Activated naive CD8-positive, alpha-beta T cell (primary cell): Measurements from ENCODE around the gene ARMC3.
"Not testable (repeated sequence)": the region's sequence is repeated elsewhere in the genome, so short reads cannot be mapped to it uniquely, and the experiment has no call there.

ENCODE experiments used
- H3K27ac Mint-ChIP-seq: one replicate; pipeline ENCODE4 v1.8.0; 2021; ENCODE audit warnings: mixed read lengths
- H3K27me3 Mint-ChIP-seq: one replicate; pipeline ENCODE4 v1.8.0; 2021; ENCODE audit warnings: mixed read lengths
- H3K36me3 Mint-ChIP-seq: one replicate; pipeline ENCODE4 v1.8.0; 2021; ENCODE audit warnings: mixed read lengths
- H3K4me1 Mint-ChIP-seq: one replicate; pipeline ENCODE4 v1.8.0; 2021; ENCODE audit warnings: low read depth, mixed read lengths
- H3K4me3 Mint-ChIP-seq: one replicate; pipeline ENCODE4 v1.8.0; 2021; ENCODE audit warnings: mild to moderate bottlenecking, mixed read lengths
- H3K9me3 Mint-ChIP-seq: one replicate; pipeline ENCODE4 v1.8.0; 2021; ENCODE audit warnings: low read depth, mixed read lengths

ARMC3 gene, protein sequence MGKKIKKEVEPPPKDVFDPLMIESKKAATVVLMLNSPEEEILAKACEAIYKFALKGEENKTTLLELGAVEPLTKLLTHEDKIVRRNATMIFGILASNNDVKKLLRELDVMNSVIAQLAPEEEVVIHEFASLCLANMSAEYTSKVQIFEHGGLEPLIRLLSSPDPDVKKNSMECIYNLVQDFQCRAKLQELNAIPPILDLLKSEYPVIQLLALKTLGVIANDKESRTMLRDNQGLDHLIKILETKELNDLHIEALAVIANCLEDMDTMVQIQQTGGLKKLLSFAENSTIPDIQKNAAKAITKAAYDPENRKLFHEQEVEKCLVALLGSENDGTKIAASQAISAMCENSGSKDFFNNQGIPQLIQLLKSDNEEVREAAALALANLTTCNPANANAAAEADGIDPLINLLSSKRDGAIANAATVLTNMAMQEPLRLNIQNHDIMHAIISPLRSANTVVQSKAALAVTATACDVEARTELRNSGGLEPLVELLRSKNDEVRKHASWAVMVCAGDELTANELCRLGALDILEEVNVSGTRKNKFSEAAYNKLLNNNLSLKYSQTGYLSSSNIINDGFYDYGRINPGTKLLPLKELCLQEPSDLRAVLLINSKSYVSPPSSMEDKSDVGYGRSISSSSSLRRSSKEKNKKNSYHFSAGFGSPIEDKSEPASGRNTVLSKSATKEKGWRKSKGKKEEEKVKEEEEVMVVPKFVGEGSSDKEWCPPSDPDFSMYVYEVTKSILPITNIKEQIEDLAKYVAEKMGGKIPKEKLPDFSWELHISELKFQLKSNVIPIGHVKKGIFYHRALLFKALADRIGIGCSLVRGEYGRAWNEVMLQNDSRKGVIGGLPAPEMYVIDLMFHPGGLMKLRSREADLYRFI

DNA sequence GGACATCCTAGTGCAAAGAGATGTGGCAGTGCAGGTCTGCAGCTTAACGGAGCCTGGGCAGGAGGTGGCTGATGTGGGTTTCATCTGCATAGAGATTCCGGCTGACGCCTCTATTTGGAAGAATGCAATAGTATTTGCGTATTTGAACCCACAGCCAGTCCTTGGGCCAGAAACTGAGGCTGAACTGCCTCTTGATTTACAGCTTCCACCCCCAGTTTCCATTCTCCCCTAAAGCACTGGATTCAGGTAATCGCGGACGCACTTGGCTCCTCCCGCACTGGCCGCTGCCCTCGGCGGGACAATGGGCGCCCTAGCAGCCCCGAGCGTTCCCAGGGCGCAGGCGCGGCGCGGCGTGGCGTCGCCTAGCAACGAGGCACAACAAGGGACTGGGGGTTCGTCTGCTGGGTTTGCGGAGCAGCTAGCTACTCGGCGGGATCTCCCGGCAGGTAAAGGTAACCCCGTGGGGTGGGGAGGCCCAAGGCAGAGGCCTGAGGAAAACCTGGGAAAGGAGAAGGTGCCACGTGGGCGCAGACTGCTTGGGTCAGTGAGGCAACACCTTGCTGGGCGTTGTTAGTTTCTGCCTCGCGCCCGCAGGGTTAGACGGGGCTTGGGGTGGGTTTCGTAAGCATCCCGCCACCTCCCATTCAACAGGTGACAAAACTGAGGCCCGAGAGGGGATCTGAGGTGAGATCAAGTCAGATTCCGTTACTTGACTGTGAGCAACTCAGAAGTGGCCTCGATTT, at the start of gene ARMC3:
TSS of gene ARMC3 (plus strand) at position 393 of the 743 bp plus-strand sequence. CDS start 3,944 bp downstream, outside the sequence.
- H3K27ac Mint-ChIP-seq: no peak within 1 kb of the TSS
- H3K36me3 Mint-ChIP-seq: peaks cover 6% of the 10 kb centered on the region
- H3K4me1 Mint-ChIP-seq: peaks cover 2% of the 10 kb centered on the region
- peaks cover 3% of the 10 kb centered on the region for H3K9me3 Mint-ChIP-seq
- no peak within 1 kb of the TSS for H3K4me3 Mint-ChIP-seq
- peaks cover 2% of the 10 kb centered on the region for H3K27me3 Mint-ChIP-seq

- peaks cover 24% of the 10 kb centered on the region for H3K9me3 Mint-ChIP-seq
These were observed 36.1 kb upstream of the ARMC3 start for GRCh38 chr10:22891797-22892196.

GRCh38 chr10:22893781-22894180, 34.1 kb upstream of the ARMC3 start:
- H3K27ac Mint-ChIP-seq: no peak overlapping the region
- H3K9me3 Mint-ChIP-seq: peaks cover 21% of the 10 kb centered on the region
- H3K27me3 Mint-ChIP-seq: no peaks in the 10 kb centered on the region
- H3K4me1 Mint-ChIP-seq: no peaks in the 10 kb centered on the region
- peaks cover 4% of the 10 kb centered on the region for H3K36me3 Mint-ChIP-seq
- H3K4me3 Mint-ChIP-seq: no peak overlapping the region

More at GRCh38 chr10:22891797-22892196, 36.1 kb upstream of the ARMC3 start:
- Mint-ChIP-seq H3K36me3 (peaks cover 7% of the 10 kb centered on the region), H3K27ac (no peak overlapping the region), H3K27me3 (no peaks in the 10 kb centered on the region), H3K4me1 (no peaks in the 10 kb centered on the region), H3K4me3 (no peak overlapping the region)

DNA sequence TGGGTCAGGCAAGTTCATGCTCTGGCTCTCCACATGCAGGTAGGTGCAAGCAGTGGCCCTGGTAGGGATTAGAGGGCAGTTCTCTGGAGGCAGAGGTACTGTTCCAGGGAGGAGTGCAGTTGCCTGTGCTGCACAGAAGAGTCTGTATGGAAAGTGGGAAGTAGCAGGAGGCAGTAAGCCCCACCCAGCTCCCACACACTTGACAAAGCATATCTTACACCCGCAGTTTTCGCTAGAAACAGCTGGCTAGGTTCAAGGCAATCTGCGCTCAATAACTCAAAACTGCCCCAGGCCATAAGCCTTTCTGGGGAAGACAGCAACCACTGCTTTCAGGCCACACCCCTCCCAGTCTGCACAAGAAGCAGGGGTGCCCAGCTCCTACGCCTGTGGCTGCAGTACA, 33.1 kb upstream of the ARMC3 start:
- no peaks in the 10 kb centered on the region for H3K27me3 Mint-ChIP-seq
- H3K4me3 Mint-ChIP-seq: no peak overlapping the region
- no peaks in the 10 kb centered on the region for H3K4me1 Mint-ChIP-seq
- peaks cover 4% of the 10 kb centered on the region for H3K36me3 Mint-ChIP-seq
- H3K9me3 Mint-ChIP-seq: peaks cover 21% of the 10 kb centered on the region
- H3K27ac Mint-ChIP-seq: no peak overlapping the region

GRCh38 chr10:22895252-22895651, 32.6 kb upstream of the ARMC3 start:
- no peaks in the 10 kb centered on the region for H3K4me1 Mint-ChIP-seq
- H3K36me3 Mint-ChIP-seq: peaks cover 4% of the 10 kb centered on the region
- no peak overlapping the region for H3K4me3 Mint-ChIP-seq
- H3K9me3 Mint-ChIP-seq: peaks cover 21% of the 10 kb centered on the region
- H3K27ac Mint-ChIP-seq: no peak overlapping the region
- H3K27me3 Mint-ChIP-seq: no peaks in the 10 kb centered on the region

DNA sequence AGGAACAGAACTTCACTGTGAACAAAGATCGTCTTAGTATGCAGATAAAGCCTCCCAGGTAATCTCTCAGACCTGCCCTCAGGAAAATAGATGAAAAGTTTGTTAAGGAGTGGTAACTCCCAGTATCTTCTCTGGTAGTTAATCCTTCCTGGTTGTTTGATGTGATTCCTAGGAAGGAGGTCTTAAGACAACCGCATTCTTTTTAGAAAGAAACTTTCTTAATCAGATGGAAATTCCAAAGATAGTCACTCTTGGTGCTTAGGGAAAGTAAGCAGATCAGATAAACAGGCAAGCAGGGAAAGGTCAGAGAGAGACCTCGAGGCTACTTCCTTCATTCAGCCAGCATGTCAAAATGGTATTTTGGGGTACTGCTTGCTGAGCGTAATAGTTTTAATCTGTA, 30.5 kb upstream of the ARMC3 start:
- Mint-ChIP-seq H3K27me3 (no peaks in the 10 kb centered on the region), H3K27ac (no peak overlapping the region), H3K36me3 (peaks cover 2% of the 10 kb centered on the region), H3K9me3 (peaks cover 7% of the 10 kb centered on the region), H3K4me1 (no peaks in the 10 kb centered on the region), H3K4me3 (no peak overlapping the region)

DNA sequence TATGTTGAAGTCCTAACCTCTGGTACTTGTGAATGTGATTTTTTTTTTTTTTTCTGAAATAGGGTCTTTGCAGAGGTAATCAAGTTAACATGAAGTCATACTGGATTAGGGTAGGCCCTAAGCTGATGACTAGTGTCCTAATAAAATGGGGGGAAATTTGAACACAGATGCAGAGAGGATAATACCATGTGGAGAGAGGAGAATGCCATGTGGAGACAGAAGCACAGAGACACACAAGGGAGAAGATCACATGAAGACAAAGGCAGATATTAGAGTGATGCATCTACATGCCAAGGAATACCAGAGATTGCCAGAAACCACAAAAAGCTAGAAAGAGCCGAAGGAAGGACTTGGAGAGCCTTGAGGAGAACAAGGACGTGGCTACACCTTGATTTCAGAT, 28.5 kb upstream of the ARMC3 start:
- Mint-ChIP-seq H3K9me3 (no peaks in the 10 kb centered on the region), H3K4me1 (no peaks in the 10 kb centered on the region), H3K27me3 (no peaks in the 10 kb centered on the region), H3K27ac (no peak overlapping the region), H3K4me3 (no peak overlapping the region), H3K36me3 (peaks cover 2% of the 10 kb centered on the region)

DNA sequence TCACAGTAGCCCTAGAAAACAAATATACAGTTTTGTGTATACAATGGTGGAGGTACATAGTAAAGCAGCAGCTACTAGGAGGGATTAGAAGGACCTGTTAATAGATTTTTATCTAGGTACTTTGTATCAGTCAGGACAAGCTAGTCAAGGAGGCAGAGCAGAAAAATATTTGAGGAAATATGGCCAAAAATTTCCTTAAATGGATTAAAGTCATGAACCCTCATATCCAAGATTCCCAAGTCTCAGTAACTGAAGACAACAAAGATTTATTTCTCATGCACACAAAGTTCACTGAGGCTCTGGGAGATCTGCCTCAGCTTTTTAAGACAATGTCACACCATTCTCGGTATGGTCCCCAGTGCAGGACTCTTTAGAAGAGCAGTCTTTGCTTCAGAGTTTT, 28.1 kb upstream of the ARMC3 start:
- Mint-ChIP-seq H3K9me3 (no peaks in the 10 kb centered on the region), H3K36me3 (peaks cover 2% of the 10 kb centered on the region), H3K4me3 (no peak overlapping the region), H3K4me1 (no peaks in the 10 kb centered on the region), H3K27ac (no peak overlapping the region), H3K27me3 (no peaks in the 10 kb centered on the region)

- Mint-ChIP-seq H3K27me3 (no peaks in the 10 kb centered on the region), H3K4me3 (no peak overlapping the region), H3K4me1 (no peaks in the 10 kb centered on the region), H3K9me3 (no peaks in the 10 kb centered on the region), H3K36me3 (peaks cover 2% of the 10 kb centered on the region), H3K27ac (no peak overlapping the region)
These were observed 26.8 kb upstream of the ARMC3 start for GRCh38 chr10:22900841-22901601.

- H3K36me3 Mint-ChIP-seq, H3K27me3 Mint-ChIP-seq, H3K27ac Mint-ChIP-seq, H3K4me3 Mint-ChIP-seq, H3K9me3 Mint-ChIP-seq, H3K4me1 Mint-ChIP-seq: not testable (repeated sequence)
These were observed 25.7 kb upstream of the ARMC3 start for GRCh38 chr10:22902147-22902546.

DNA sequence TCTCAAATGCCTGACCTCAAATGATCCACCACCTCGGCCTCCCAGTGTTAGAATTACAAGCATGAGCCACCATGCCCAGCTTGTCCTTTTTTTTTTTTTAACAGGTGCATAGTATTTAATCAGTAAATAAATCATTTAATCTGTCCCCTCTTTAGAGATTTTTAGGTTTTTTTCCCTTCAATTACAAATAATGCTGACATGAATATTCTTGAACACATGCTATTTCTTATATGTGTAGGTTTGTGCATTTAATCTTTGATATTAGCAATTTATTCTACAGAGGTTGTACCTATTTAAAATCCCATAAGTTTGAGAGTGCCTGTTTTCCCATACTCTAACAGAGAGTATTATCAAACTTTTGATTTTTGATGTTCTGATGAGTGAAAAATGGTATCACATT, 24.2 kb upstream of the ARMC3 start:
- H3K9me3 Mint-ChIP-seq: no peaks in the 10 kb centered on the region

GRCh38 chr10:22906767-22907166, 21.1 kb upstream of the ARMC3 start:
- Mint-ChIP-seq H3K4me1 (no peaks in the 10 kb centered on the region), H3K36me3 (peaks cover 9% of the 10 kb centered on the region), H3K9me3 (peaks cover 4% of the 10 kb centered on the region), H3K4me3 (no peak overlapping the region), H3K27me3 (no peaks in the 10 kb centered on the region), H3K27ac (no peak overlapping the region)

More for the DNA sequence above, 24.2 kb upstream of the ARMC3 start:
- Mint-ChIP-seq H3K36me3 (peaks cover 5% of the 10 kb centered on the region), H3K4me3 (no peak overlapping the region), H3K27me3 (no peaks in the 10 kb centered on the region), H3K27ac (no peak overlapping the region), H3K4me1 (no peaks in the 10 kb centered on the region)

GRCh38 chr10:22908837-22909236, 19.0 kb upstream of the ARMC3 start:
- Mint-ChIP-seq H3K4me1 (peaks cover 6% of the 10 kb centered on the region), H3K36me3 (peaks cover 9% of the 10 kb centered on the region), H3K4me3 (no peak overlapping the region), H3K27me3 (no peaks in the 10 kb centered on the region), H3K9me3 (peaks cover 4% of the 10 kb centered on the region), H3K27ac (no peak overlapping the region)

GRCh38 chr10:22909673-22910072, 18.2 kb upstream of the ARMC3 start:
- not testable (repeated sequence) for H3K4me3 Mint-ChIP-seq, H3K4me1 Mint-ChIP-seq, H3K36me3 Mint-ChIP-seq, H3K9me3 Mint-ChIP-seq, H3K27me3 Mint-ChIP-seq, H3K27ac Mint-ChIP-seq
